Astrocyte (in vitro differentiated cells and primary cell): Measurements from ENCODE around the gene RGS14. TPM values are rescaled to one million over a fixed set of nuclear protein-coding genes. Genes with fewer than 3 reads are reported as not detected.

Source experiments
- DNase-seq: peaks from one replicate; pipeline ENCODE4 v3.0.0-alpha.2; 2010; ENCODE audit warnings: low read depth
- FAIRE-seq: peaks from 2 replicates; lab custom pipeline; 2011; peaks lifted over from hg19 to GRCh38; lab: Jason Lieb, UNC
- H2AFZ ChIP-seq: 2 replicates; pipeline ENCODE4 v1.6.0; 2012; ENCODE audit warnings: low read depth, low read length, inconsistent platforms
- H3K27ac ChIP-seq: 2 replicates; pipeline ENCODE4 v1.5.1; 2011; ENCODE audit warnings: low read depth, low read length, inconsistent platforms
- H3K27me3 ChIP-seq: 2 replicates; pipeline ENCODE4 v1.6.0; 2011; ENCODE audit warnings: low read length, inconsistent platforms; ENCODE audit not compliant: insufficient read depth
- H3K36me3 ChIP-seq: 2 replicates; pipeline ENCODE4 v1.5.1; 2011; ENCODE audit warnings: low read length, inconsistent platforms; ENCODE audit not compliant: insufficient read depth
- H3K4me1 ChIP-seq: 2 replicates; pipeline ENCODE4 v1.5.1; 2011; ENCODE audit warnings: low read length, inconsistent platforms; ENCODE audit not compliant: insufficient read depth
- H3K4me2 ChIP-seq: 2 replicates; pipeline ENCODE4 v1.6.0; 2012; ENCODE audit warnings: low read length, inconsistent platforms
- H3K4me3 ChIP-seq: 2 replicates; pipeline ENCODE4 v1.5.1; 2011; ENCODE audit warnings: low read depth, mild to moderate bottlenecking, low read length, inconsistent platforms; ENCODE audit not compliant: insufficient read depth
- H3K79me2 ChIP-seq: 2 replicates; pipeline ENCODE4 v1.6.0; 2012; ENCODE audit warnings: mild to moderate bottlenecking, low read length, inconsistent platforms; ENCODE audit not compliant: insufficient read depth
- H3K9ac ChIP-seq: 2 replicates; pipeline ENCODE4 v1.6.0; 2012; ENCODE audit warnings: mild to moderate bottlenecking, low read length, inconsistent platforms
- H3K9me3 ChIP-seq: 2 replicates; pipeline ENCODE4 v1.5.1; 2012; ENCODE audit warnings: low read depth, mild to moderate bottlenecking, low read length, inconsistent platforms; ENCODE audit not compliant: insufficient read depth
- H4K20me1 ChIP-seq: 2 replicates; pipeline ENCODE4 v1.6.0; 2012; ENCODE audit warnings: low read length, inconsistent platforms; ENCODE audit not compliant: insufficient read depth
- H3K27ac Mint-ChIP-seq: one replicate; pipeline ENCODE4 v1.8.0; 2021; ENCODE audit warnings: mild to moderate bottlenecking, mixed read lengths; ENCODE audit not compliant: unreplicated experiment
- H3K27me3 Mint-ChIP-seq: one replicate; pipeline ENCODE4 v1.8.0; 2021; ENCODE audit warnings: low read depth, mixed read lengths; ENCODE audit not compliant: unreplicated experiment
- H3K36me3 Mint-ChIP-seq: one replicate; pipeline ENCODE4 v1.8.0; 2021; ENCODE audit warnings: low read depth, mixed read lengths; ENCODE audit not compliant: unreplicated experiment
- H3K4me1 Mint-ChIP-seq: one replicate; pipeline ENCODE4 v1.8.0; 2021; ENCODE audit warnings: low read depth, mixed read lengths; ENCODE audit not compliant: unreplicated experiment
- H3K4me3 Mint-ChIP-seq: one replicate; pipeline ENCODE4 v1.8.0; 2021; ENCODE audit warnings: mild to moderate bottlenecking, moderate library complexity, mixed read lengths; ENCODE audit not compliant: unreplicated experiment
- H3K9me3 Mint-ChIP-seq: one replicate; pipeline ENCODE4 v1.8.0; 2021; ENCODE audit warnings: mild to moderate bottlenecking, mixed read lengths; ENCODE audit not compliant: unreplicated experiment
- EZH2 ChIP-seq: IDR thresholded peaks from 2 replicates; pipeline ENCODE4 v1.6.1; 2012; ENCODE audit warnings: mild to moderate bottlenecking, low read length, inconsistent platforms; ENCODE audit not compliant: insufficient read depth
- total RNA-seq: library from RNA; stranded (reverse); gene quantifications from 2 replicates; pipeline ENCODE4 v1.2.1, GENCODE V29; 2021
- TF ChIP-seq, protein P1 (sequence below): IDR thresholded peaks from 2 replicates; pipeline ENCODE4 v1.5.1; 2011; ENCODE audit warnings: low read depth, mild to moderate bottlenecking, inconsistent platforms, low read length, moderate library complexity; ENCODE audit not compliant: insufficient read depth

The RGS14 gene
- total RNA-seq, 1 donor from 2014 or later = 7.8 TPM

DNA sequence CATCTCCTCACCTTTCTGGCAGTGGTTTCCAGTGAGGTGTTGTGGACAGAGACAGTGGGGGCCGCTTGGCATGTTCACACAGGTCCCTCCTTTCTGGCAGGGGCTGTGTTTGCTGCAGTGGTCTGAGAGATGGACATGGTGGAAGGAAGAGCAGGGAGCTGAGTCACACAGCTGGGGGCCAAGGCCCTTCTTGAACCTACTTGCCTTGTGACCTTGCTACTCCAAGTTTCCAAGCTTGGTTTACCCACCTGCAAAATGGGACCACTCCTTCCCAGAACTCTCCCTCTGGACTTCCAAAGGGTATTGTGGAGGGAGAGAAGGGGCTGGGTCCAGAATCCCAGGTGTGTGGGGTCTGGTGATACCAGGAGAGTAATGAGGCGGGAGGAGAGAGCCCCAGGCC, 47.6 kb downstream of the RGS14 start:
- no peaks in the 10 kb centered on the region for H3K36me3 Mint-ChIP-seq
- Histone ChIP-seq H3K79me2 (no peaks in the 10 kb centered on the region), H3K4me1 (peaks cover 21% of the 10 kb centered on the region), H3K27me3 (peaks cover 29% of the 10 kb centered on the region), H3K4me2 (no peak overlapping the region), H4K20me1 (no peaks in the 10 kb centered on the region), H3K9ac (no peak overlapping the region), H3K36me3 (no peaks in the 10 kb centered on the region), H3K4me3 (no peak overlapping the region), H3K27ac (no peak overlapping the region), H3K9me3 (no peaks in the 10 kb centered on the region), H2AFZ (no peak overlapping the region)
- H3K9me3 Mint-ChIP-seq = no peaks in the 10 kb centered on the region
- H3K4me3 Mint-ChIP-seq = no peak overlapping the region
- no peaks in the 10 kb centered on the region for H3K4me1 Mint-ChIP-seq
- H3K27me3 Mint-ChIP-seq = peaks cover 62% of the 10 kb centered on the region
- FAIRE-seq (no peak), DNase-seq (no peak)
- H3K27ac Mint-ChIP-seq = no peak overlapping the region
- TF ChIP-seq, protein P1, sequence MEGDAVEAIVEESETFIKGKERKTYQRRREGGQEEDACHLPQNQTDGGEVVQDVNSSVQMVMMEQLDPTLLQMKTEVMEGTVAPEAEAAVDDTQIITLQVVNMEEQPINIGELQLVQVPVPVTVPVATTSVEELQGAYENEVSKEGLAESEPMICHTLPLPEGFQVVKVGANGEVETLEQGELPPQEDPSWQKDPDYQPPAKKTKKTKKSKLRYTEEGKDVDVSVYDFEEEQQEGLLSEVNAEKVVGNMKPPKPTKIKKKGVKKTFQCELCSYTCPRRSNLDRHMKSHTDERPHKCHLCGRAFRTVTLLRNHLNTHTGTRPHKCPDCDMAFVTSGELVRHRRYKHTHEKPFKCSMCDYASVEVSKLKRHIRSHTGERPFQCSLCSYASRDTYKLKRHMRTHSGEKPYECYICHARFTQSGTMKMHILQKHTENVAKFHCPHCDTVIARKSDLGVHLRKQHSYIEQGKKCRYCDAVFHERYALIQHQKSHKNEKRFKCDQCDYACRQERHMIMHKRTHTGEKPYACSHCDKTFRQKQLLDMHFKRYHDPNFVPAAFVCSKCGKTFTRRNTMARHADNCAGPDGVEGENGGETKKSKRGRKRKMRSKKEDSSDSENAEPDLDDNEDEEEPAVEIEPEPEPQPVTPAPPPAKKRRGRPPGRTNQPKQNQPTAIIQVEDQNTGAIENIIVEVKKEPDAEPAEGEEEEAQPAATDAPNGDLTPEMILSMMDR = no peak
- TF ChIP-seq EZH2 = no peak

DNA sequence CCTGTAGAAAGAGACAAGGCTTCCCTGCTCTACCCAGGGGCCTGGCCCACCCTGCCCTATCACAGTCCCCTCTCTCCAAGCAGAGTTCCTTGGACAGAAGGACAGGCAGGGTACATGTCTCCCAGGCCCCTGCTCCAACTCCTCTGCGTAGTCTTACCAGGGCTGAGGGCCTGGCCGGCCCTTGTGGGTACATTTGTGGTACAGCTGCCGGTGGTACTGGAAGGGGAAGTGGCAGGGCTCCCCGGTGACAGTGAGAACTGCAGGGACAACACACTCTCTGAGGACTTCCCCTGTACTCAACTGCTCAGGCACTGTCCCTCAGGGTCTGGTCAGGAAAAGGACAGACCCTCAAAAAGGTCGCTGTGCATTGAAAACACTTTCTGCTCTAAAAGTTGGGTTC, 48.1 kb downstream of the RGS14 start:
- H3K4me1 Mint-ChIP-seq = no peaks in the 10 kb centered on the region
- no peak overlapping the region for H3K4me3 ChIP-seq
- no peak overlapping the region for H3K4me2 ChIP-seq
- no peak overlapping the region for H3K27ac ChIP-seq
- no peak for FAIRE-seq
- no peaks in the 10 kb centered on the region for H3K36me3 Mint-ChIP-seq
- no peak overlapping the region for H3K4me3 Mint-ChIP-seq
- no peak for TF ChIP-seq EZH2
- TF ChIP-seq, protein P1 = no peak
- H3K4me1 ChIP-seq = peaks cover 19% of the 10 kb centered on the region
- no peak overlapping the region for H3K9ac ChIP-seq
- no peaks in the 10 kb centered on the region for H3K9me3 ChIP-seq
- H2AFZ ChIP-seq = no peak overlapping the region
- DNase-seq = no peak
- peaks cover 24% of the 10 kb centered on the region for H3K27me3 ChIP-seq
- no peaks in the 10 kb centered on the region for H4K20me1 ChIP-seq
- no peaks in the 10 kb centered on the region for H3K36me3 ChIP-seq
- H3K79me2 ChIP-seq = no peaks in the 10 kb centered on the region
- peaks cover 66% of the 10 kb centered on the region for H3K27me3 Mint-ChIP-seq
- no peaks in the 10 kb centered on the region for H3K9me3 Mint-ChIP-seq
- H3K27ac Mint-ChIP-seq = peak overlapping the region; percentile 26

DNA sequence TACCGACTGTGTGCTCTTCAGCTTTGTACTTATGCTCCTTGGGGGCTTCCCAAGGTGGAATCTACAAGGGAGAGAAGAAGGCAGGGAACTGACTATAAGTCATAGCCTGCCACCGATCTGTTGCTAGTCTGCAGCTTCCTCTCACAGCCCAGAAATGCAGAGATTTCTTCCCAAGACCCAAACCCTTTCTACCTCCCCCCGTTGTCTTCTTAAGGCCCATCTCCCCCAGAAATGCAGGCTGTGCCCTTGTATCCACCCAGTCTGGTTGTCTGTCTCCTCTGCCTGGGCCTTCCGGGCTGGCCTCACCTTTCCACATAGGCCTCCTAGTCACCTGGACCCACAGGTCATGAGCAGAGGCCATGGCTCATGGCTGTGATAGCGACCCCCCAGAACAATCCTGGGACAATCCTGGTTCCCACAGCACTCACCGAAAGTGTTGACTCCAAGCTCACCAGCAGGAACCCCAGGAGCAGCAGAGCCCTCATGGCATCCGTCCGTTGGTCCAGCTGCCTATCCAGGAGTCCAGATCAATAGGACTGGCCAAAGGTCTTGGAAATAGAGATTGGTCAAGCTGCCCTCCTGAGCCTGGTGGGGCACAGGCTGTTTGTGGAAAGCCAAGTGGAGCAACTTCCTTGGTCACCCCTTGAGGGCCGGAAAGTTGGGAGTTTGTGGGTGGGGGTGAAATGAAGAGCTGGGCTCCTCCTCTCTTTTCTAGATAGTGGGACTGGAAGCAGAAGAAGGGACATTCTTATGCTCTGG, 51.5 kb downstream of the RGS14 start, which contains the start of gene F12:
Gene F12 (minus strand): TSS at position 522 of the 759 bp plus-strand sequence. CDS start 37 bp downstream, at position 485.
- H3K27ac ChIP-seq = no peak within 1 kb of the TSS
- no peak within 1 kb of the TSS for H2AFZ ChIP-seq
- H3K79me2 ChIP-seq = no peaks in the 10 kb centered on the region
- H3K27me3 ChIP-seq = peaks cover 4% of the 10 kb centered on the region
- no peak within 1 kb of the TSS for H3K4me3 Mint-ChIP-seq
- no peaks in the 10 kb centered on the region for H3K9me3 Mint-ChIP-seq
- no peaks in the 10 kb centered on the region for H3K36me3 ChIP-seq
- no peaks in the 10 kb centered on the region for H3K9me3 ChIP-seq
- H3K27me3 Mint-ChIP-seq = peaks cover 74% of the 10 kb centered on the region
- no peaks in the 10 kb centered on the region for H3K36me3 Mint-ChIP-seq
- H4K20me1 ChIP-seq = no peaks in the 10 kb centered on the region
- H3K4me1 ChIP-seq = peaks cover 5% of the 10 kb centered on the region
- no peak for DNase-seq
- no peaks in the 10 kb centered on the region for H3K4me1 Mint-ChIP-seq
- H3K4me2 ChIP-seq = no peak within 1 kb of the TSS
- H3K4me3 ChIP-seq = no peak within 1 kb of the TSS
- H3K27ac Mint-ChIP-seq = no peak within 1 kb of the TSS
- TF ChIP-seq, protein P1 = no peak
- no peak for TF ChIP-seq EZH2
- no peak for FAIRE-seq
- H3K9ac ChIP-seq = no peak within 1 kb of the TSS
